HepG2 (cell line): ENCODE data around the gene SLBP. TPM values are rescaled to one million over a fixed set of nuclear protein-coding genes. Genes with fewer than 3 reads are reported as not detected.

Experiments
- ATAC-seq: fragments of 200-7000 bp; cut with Tn5 transposase; 3 replicates; pipeline ENCODE4 v1.9.1; 2020; ENCODE audit warnings: mild to moderate bottlenecking, moderate library complexity
- BruUV-seq: library from RNA; stranded (reverse); fragments of 400-500 nt; replicated peaks from 2 replicates; lab custom pipeline; 2021; lab: Mats Ljungman, UMichigan
- CTCF ChIA-PET: fragments of 300-600 bp; formaldehyde crosslinking; extraction: SDS; loops from one replicate; lab custom pipeline; 2021; ENCODE audit warnings: low total read pairs, inconsistent platforms, low intra/inter-chr PET ratio; lab: Yijun Ruan, JAX
- POLR2A ChIA-PET: fragments of 350-600 bp; sonication (Branson Sonifier 250); formaldehyde crosslinking; loops from one replicate; lab custom pipeline; 2020; ENCODE audit warnings: antibody characterized with exemption, inconsistent platforms; lab: Yijun Ruan, JAX
- DNase-seq: peaks from one replicate; pipeline ENCODE4 v3.0.0-alpha.2; 2015; ENCODE audit warnings: low spot score
- FAIRE-seq: peaks from 3 replicates; lab custom pipeline; 2011; peaks lifted over from hg19 to GRCh38; lab: Jason Lieb, UNC
- H2AFZ ChIP-seq: one replicate; pipeline ENCODE4 v1.6.1; 2011; ENCODE audit warnings: low read length, inconsistent platforms
- H3K27ac ChIP-seq: fragments of 300-600 bp; 3 replicates; pipeline ENCODE4 v1.8.0; 2011; ENCODE audit warnings: mixed run types, mild to moderate bottlenecking, mixed read lengths, low read length, inconsistent platforms; ENCODE audit not compliant: insufficient read depth; ENCODE audit errors: extremely low read length
- H3K27me3 ChIP-seq, 2 experiments: fragments of 200-600 bp in 1 of 2; 2 replicates in 1 of 2; 3 replicates in 1 of 2; pipeline versions ENCODE4 v1.6.0 to v1.8.0; 2011; ENCODE audit warnings: low read length in 2 of 2, mild to moderate bottlenecking in 2 of 2, moderate library complexity in 2 of 2, inconsistent platforms in 1 of 2; ENCODE audit not compliant: insufficient read depth in 2 of 2, control insufficient read depth in 1 of 2
- H3K36me3 ChIP-seq, 2 experiments: fragments of 200-600 bp in 1 of 2; replicated peaks in 1 of 2; 2 replicates in 1 of 2; 3 replicates in 1 of 2; pipeline versions ENCODE4 v1.5.1 to v1.8.0; 2011; ENCODE audit warnings: low read length in 2 of 2, inconsistent platforms in 1 of 2; ENCODE audit not compliant: insufficient read depth in 2 of 2, control insufficient read depth in 1 of 2
- H3K4me1 ChIP-seq: 2 replicates; pipeline ENCODE4 v1.5.1; 2012; ENCODE audit warnings: low read length, inconsistent platforms; ENCODE audit not compliant: insufficient read depth
- H3K4me2 ChIP-seq: 2 replicates; pipeline ENCODE4 v1.6.0; 2011; ENCODE audit warnings: low read depth, low read length, inconsistent platforms
- H3K4me3 ChIP-seq, 3 experiments: fragments of 200-600 bp in 1 of 3; sonication (generic), shearing (Covaris generic) in 1 of 3; replicated peaks in 1 of 3; 2 replicates each; pipeline ENCODE4 v1.5.1; 2011 to 2016; ENCODE audit warnings: low read length in 3 of 3, inconsistent platforms in 2 of 3, low read depth in 2 of 3, mild to moderate bottlenecking in 2 of 3, control low read depth in 1 of 3, mixed read lengths in 1 of 3; ENCODE audit not compliant: insufficient read depth in 1 of 3
- H3K79me2 ChIP-seq: one replicate; pipeline ENCODE4 v1.6.1; 2011; ENCODE audit warnings: low read length, inconsistent platforms; ENCODE audit not compliant: insufficient read depth
- H3K9ac ChIP-seq: 2 replicates; pipeline ENCODE4 v1.6.0; 2011; ENCODE audit warnings: mild to moderate bottlenecking, low read depth, low read length, inconsistent platforms; ENCODE audit not compliant: insufficient read depth
- H3K9me3 ChIP-seq: 2 replicates; pipeline ENCODE4 v1.5.1; 2012; ENCODE audit warnings: mild to moderate bottlenecking, low read length
- H4K20me1 ChIP-seq: 2 replicates; pipeline ENCODE4 v1.6.0; 2011; ENCODE audit warnings: inconsistent platforms, mild to moderate bottlenecking, low read length, moderate library complexity; ENCODE audit not compliant: insufficient read depth
- ADNP ChIP-seq: sonication (generic); formaldehyde crosslinking; IDR thresholded peaks from 2 replicates; pipeline ENCODE4 v1.4.0; 2020; ENCODE audit warnings: missing genetic modification reagents
- AGO2 ChIP-seq: fragments of 200-400 bp; formaldehyde crosslinking; optimal IDR thresholded peaks from 2 replicates; pipeline ENCODE3; 2017; ENCODE audit warnings: mild to moderate bottlenecking, low read depth, low read length, moderate library complexity
- ELF3 ChIP-seq: IDR thresholded peaks from 2 replicates; pipeline ENCODE4 v1.6.1; 2016; ENCODE audit warnings: missing genetic modification reagents, missing compliant biosample characterization
- HNRNPL ChIP-seq: fragments of 200-400 bp; formaldehyde crosslinking; IDR thresholded peaks from 2 replicates; pipeline ENCODE4 v1.6.1; 2017; ENCODE audit warnings: mild to moderate bottlenecking, low read depth, low read length
- ISL2 ChIP-seq: sonication (generic); formaldehyde crosslinking; IDR thresholded peaks from 2 replicates; pipeline ENCODE4 v1.5.0; 2020; ENCODE audit warnings: missing genetic modification reagents
- ONECUT2 ChIP-seq: sonication (generic); formaldehyde crosslinking; IDR thresholded peaks from 2 replicates; pipeline ENCODE4 v1.4.0; 2020; ENCODE audit warnings: missing genetic modification reagents
- RARA ChIP-seq: IDR thresholded peaks from 2 replicates; pipeline ENCODE4 v1.6.1; 2016; ENCODE audit warnings: missing genetic modification reagents, missing compliant biosample characterization
- SRF ChIP-seq: IDR thresholded peaks from 2 replicates; pipeline ENCODE4 v1.6.1; 2011; ENCODE audit warnings: mild to moderate bottlenecking, low read depth, low read length, moderate library complexity
- TCF7 ChIP-seq: sonication (generic); IDR thresholded peaks from 2 replicates; pipeline ENCODE4 v1.6.1; 2016; ENCODE audit warnings: antibody characterized with exemption, low read depth
- UBTF ChIP-seq: sonication (generic); formaldehyde crosslinking; IDR thresholded peaks from 2 replicates; pipeline ENCODE4 v1.4.0; 2020; ENCODE audit warnings: mild to moderate bottlenecking, missing genetic modification reagents
- ZNF274 ChIP-seq: sonication (generic); formaldehyde crosslinking; IDR thresholded peaks from 2 replicates; pipeline ENCODE4 v1.5.1; 2020; ENCODE audit warnings: mild to moderate bottlenecking, missing genetic modification reagents
- ZNF331 ChIP-seq: sonication (generic); formaldehyde crosslinking; IDR thresholded peaks from 2 replicates; pipeline ENCODE4 v1.4.0; 2020; ENCODE audit warnings: missing genetic modification reagents
- ZNF543 ChIP-seq: sonication (generic); formaldehyde crosslinking; IDR thresholded peaks from 2 replicates; pipeline ENCODE4 v1.4.0; 2020; ENCODE audit warnings: mild to moderate bottlenecking, missing genetic modification reagents
- ZNF557 ChIP-seq: sonication (generic); formaldehyde crosslinking; IDR thresholded peaks from 2 replicates; pipeline ENCODE4 v1.4.0; 2020; ENCODE audit warnings: missing genetic modification reagents
- ZNF775 ChIP-seq: sonication (generic); formaldehyde crosslinking; IDR thresholded peaks from 2 replicates; pipeline ENCODE4 v1.4.0; 2020; ENCODE audit warnings: missing genetic modification reagents, mild to moderate bottlenecking, moderate library complexity, borderline replicate concordance
- WGBS: methylation state at CpG from one replicate; pipeline ENCODE4 v1.1.6; 2017; ENCODE audit warnings: low lambda C conversion rate; 5-methylcytosine and 5-hydroxymethylcytosine counted together
- in situ Hi-C: cut with HindIII; loops from 2 replicates; pipeline ENCODE4 v1.10.0; 2017; ENCODE audit warnings: low pct_unique_long_range_greater_than_20kb; ENCODE audit not compliant: extremely low pct_ligation_motif_present
- intact Hi-C: fragments of 100-400 bp; cut with micrococcal nuclease; formaldehyde crosslinking; loops from one replicate; pipeline ENCODE4 v1.10.0; 2022; ENCODE audit not compliant: unreplicated experiment
- polyA plus RNA-seq, 8 experiments: library from polyadenylated mRNA; depleted of rRNA in 3 of 8; stranded (reverse) in 7 of 8; unstranded in 1 of 8; fragments of >200 nt; fragmentation: Illumina TruSeq in 4 of 8; extraction: Trizol in 4 of 8; gene quantifications; 2 replicates each; pipeline versions ENCODE4 v1.2.1 to v1.2.3, GENCODE V29; 2011 to 2016; ENCODE audit warnings: low read depth in 4 of 8, missing spikeins in 1 of 8, mixed read lengths in 1 of 8; ENCODE audit not compliant: insufficient read depth in 1 of 8
- total RNA-seq, 5 experiments: library from RNA; depleted of rRNA; stranded (reverse); fragments of >200 nt; fragmentation: Illumina TruSeq; extraction: Trizol; gene quantifications; 2 replicates each; pipeline ENCODE4 v1.2.3, GENCODE V29; 2016; ENCODE audit warnings: low read depth in 1 of 5
- TF ChIP-seq, protein P1 (sequence below): sonication (generic); formaldehyde crosslinking; IDR thresholded peaks from 2 replicates; pipeline ENCODE4 v1.5.0; 2020; ENCODE audit warnings: missing genetic modification reagents

Gene SLBP
- total and polyA plus RNA-seq, 2 of the 13 experiments (the other 11 are each of a cell fraction or from before 2014, with no cell fraction given): 43.9 to 104 TPM

DNA sequence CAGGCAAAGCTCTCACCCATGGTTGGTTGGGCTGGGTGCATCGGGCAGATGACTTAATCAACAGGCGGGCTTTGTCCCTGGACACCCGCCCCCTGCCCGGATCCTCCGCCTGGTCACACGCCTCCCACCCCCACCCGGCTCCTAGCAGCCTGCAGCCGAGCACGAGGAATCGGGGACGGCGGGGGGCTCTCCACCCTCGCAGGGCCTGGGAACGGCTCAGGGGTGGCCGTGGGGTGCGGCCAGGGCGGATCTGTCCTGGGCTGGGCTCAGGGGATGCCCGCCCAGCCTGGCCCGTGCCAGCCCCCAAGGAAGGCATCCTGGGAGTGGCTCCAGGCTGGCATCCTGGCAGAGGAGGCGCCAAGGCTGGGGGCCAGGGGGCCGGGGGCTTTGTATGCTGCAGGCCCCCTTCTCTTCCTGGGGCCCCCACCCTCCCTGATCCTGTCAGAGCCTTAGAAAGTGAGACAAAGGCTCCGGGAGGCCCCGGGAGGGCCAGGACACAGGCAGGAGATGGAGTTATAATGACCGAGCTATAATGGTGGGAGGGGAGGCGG, 48.5 kb upstream of the SLBP start:
- Histone ChIP-seq H3K4me1 (peaks cover 91% of the 10 kb centered on the region), H3K79me2 (no peaks in the 10 kb centered on the region), H3K4me3 (no peak overlapping the region), H3K9me3 (no peaks in the 10 kb centered on the region), H4K20me1 (no peaks in the 10 kb centered on the region), H2AFZ (no peak overlapping the region), H3K9ac (no peak overlapping the region), H3K4me2 (peak overlapping the region; percentile 48; the same call in 1 of the 2 replicates), H3K36me3 (no peaks in the 10 kb centered on the region), H3K27me3 (no peaks in the 10 kb centered on the region), H3K27ac (no peak overlapping the region)
- TF ChIP-seq ZNF557 (CRISPR knock-in tag) (no peak), AGO2 (peak; percentile 27), HNRNPL (0 out of 2 replicates have a peak, but pooled peaks have one; percentile 49), TCF7 (no peak), ONECUT2 (CRISPR knock-in tag) (no peak)
- BruUV-seq: no TSS peak
- ChIA-PET POLR2A (interaction anchor here (1.1 to 34.3 kb wide), 3 partner anchors 8 to 48 kb away, joined by 3 to 1258 read pairs (median 4); partner anchors contain the start of gene FGFR3), CTCF (interaction anchor here (1.4 kb wide), 1 partner anchor 49 kb away, joined by 3 read pairs; no protein-coding TSS in a partner anchor)
- 100% methylated on average over 1 of the region's 25 CpGs for WGBS
- DNase-seq (no peak), ATAC-seq (no peak), FAIRE-seq (no peak)
- intact Hi-C loops: no loop called here
- in situ Hi-C loops: no loop called here

- WGBS: no CpG with 5 or more reads among the region's 13 CpGs
- H3K27me3 ChIP-seq: no peaks in the 10 kb centered on the region
- H4K20me1 ChIP-seq: no peaks in the 10 kb centered on the region
- H3K9ac ChIP-seq: 0 out of 2 replicates have a peak overlapping the region, but pooled peaks have one; percentile 27
- intact Hi-C loops: no loop called here
- no peak for FAIRE-seq
- peak overlapping the region; percentile 23 for H3K27ac ChIP-seq
- ChIA-PET CTCF (interaction anchor here (0.9 to 1.4 kb wide), 2 partner anchors 50 to 51 kb away, joined by 3 read pairs; no protein-coding TSS in a partner anchor), POLR2A (interaction anchor here (0.9 to 34.3 kb wide), 8 partner anchors 8 to 104 kb away, joined by 3 to 1258 read pairs (median 4); partner anchors contain the start of gene FGFR3)
- no peak for DNase-seq
- H3K4me3 ChIP-seq: peak overlapping the region in 1 of 3 experiments; percentile 48; a peak in 1 of 6 replicates
- in situ Hi-C loops: loop anchor here (10.0 kb wide), 1 partner anchor 45 kb away; no protein-coding TSS in a partner anchor
- no peaks in the 10 kb centered on the region for H3K36me3 ChIP-seq
- ATAC-seq: peak; percentile 14
- no peaks in the 10 kb centered on the region for H3K9me3 ChIP-seq
- peak overlapping the region; percentile 48 for H3K4me2 ChIP-seq
- no peak overlapping the region for H2AFZ ChIP-seq
- BruUV-seq: no TSS peak
- no peaks in the 10 kb centered on the region for H3K79me2 ChIP-seq
- H3K4me1 ChIP-seq: peaks cover 88% of the 10 kb centered on the region
- TF ChIP-seq ZNF775 (CRISPR knock-in tag) (no peak), ZNF543 (CRISPR knock-in tag) (peak; percentile 79), ELF3 (CRISPR knock-in tag) (no peak), ZNF331 (CRISPR knock-in tag) (no peak), RARA (CRISPR knock-in tag) (no peak; the same call in 1 of the 2 replicates), SRF (no peak), ADNP (CRISPR knock-in tag) (no peak), UBTF (CRISPR knock-in tag) (0 out of 2 replicates have a peak, but pooled peaks have one; percentile 44), ZNF274 (CRISPR knock-in tag) (0 out of 2 replicates have a peak, but pooled peaks have one; percentile 45), ISL2 (no peak)
- TF ChIP-seq, protein P1, sequence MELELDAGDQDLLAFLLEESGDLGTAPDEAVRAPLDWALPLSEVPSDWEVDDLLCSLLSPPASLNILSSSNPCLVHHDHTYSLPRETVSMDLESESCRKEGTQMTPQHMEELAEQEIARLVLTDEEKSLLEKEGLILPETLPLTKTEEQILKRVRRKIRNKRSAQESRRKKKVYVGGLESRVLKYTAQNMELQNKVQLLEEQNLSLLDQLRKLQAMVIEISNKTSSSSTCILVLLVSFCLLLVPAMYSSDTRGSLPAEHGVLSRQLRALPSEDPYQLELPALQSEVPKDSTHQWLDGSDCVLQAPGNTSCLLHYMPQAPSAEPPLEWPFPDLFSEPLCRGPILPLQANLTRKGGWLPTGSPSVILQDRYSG (CRISPR knock-in tag): no peak
These were observed 47.7 kb upstream of the SLBP start for GRCh38 chr4:1759818-1760223.
